ENCODE results near the gene PPFIBP1.
A peak's percentile ranks its signal among the peaks of the same experiment; 100 is the strongest.
"Not testable (repeated sequence)": the region's sequence is repeated elsewhere in the genome, so short reads cannot be mapped to it uniquely, and the experiment has no call there.

The PPFIBP1 gene

DNA sequence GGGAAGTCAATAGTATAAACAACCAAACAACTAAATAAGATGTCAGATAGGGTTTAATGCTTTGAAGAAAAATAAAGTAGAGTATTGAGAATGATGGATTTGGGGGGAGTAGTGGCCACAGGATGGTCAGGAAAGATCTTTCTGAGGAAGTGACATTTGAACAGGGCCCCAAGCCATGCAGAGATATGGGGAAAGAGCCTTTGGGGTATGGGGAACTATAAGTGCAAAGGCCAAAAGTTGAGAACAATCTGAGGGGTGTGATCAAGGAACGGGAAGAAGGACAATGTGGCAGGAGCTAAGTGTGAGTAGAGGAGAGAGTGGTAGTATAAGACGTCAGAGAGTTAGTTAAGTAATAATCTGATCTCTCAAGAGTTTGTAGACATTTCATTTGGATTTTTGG, 188.0 kb downstream of the PPFIBP1 start:
- TF ChIP-seq, protein P1, sequence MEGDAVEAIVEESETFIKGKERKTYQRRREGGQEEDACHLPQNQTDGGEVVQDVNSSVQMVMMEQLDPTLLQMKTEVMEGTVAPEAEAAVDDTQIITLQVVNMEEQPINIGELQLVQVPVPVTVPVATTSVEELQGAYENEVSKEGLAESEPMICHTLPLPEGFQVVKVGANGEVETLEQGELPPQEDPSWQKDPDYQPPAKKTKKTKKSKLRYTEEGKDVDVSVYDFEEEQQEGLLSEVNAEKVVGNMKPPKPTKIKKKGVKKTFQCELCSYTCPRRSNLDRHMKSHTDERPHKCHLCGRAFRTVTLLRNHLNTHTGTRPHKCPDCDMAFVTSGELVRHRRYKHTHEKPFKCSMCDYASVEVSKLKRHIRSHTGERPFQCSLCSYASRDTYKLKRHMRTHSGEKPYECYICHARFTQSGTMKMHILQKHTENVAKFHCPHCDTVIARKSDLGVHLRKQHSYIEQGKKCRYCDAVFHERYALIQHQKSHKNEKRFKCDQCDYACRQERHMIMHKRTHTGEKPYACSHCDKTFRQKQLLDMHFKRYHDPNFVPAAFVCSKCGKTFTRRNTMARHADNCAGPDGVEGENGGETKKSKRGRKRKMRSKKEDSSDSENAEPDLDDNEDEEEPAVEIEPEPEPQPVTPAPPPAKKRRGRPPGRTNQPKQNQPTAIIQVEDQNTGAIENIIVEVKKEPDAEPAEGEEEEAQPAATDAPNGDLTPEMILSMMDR (IDR thresholded peaks at IDR 0.05): no peak
- TF ChIP-seq ZFX (IDR thresholded peaks at IDR 0.05; ENCODE audit: borderline replicate concordance): no peak

DNA sequence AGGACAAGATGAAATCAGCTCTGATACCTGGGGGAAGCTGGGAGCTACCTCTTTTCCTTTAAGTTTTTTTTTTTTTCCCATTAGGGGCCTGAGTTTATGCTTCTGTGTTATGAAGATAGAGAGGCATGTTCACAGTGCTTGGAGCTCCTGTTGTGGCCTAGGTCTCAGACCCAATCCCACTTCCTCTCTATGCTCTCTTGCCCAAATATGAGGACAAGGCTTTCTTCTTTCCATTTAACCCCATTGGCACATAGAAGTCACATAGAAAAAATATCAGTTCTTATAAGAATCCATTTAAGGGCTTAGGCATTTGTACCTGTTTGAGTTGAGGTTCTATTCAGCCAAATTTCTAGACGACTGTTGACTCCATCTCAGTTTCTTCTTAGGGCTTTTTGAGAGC, 199.2 kb downstream of the PPFIBP1 start:
- no peak overlapping the region for H3K27ac ChIP-seq
- TF ChIP-seq, protein P1 (IDR thresholded peaks at IDR 0.05): no peak
- no peak for TF ChIP-seq ZFX (IDR thresholded peaks at IDR 0.05; ENCODE audit: borderline replicate concordance)

More for the DNA sequence above, 188.0 kb downstream of the PPFIBP1 start:
- no peak overlapping the region for H3K27ac ChIP-seq

DNA sequence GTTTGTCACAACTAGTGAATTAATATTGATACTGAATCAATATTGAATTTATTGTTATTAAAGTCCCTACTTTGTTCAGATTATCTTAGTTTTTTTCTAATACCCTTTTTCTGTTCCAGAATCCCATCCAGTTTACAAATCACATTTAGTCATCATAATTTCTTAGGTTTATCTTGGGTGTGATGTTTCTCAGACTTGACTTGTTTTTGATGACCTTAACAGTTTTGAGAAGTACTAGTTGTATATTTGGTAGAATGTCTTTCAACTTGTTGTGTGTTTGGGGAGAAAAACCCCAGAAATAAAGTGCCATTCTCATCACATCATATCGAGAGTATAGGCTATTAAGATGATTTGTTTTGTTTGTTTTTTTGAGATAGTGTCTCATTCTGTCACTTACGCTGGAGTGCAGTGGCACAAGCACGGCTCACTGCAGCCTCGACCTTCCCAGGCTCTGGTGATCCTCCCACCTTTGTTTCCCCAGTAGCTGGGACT, 206.1 kb downstream of the PPFIBP1 start:
- TF ChIP-seq, protein P1 (IDR thresholded peaks at IDR 0.05): no peak
- no peak for TF ChIP-seq ZFX (IDR thresholded peaks at IDR 0.05; ENCODE audit: borderline replicate concordance)

DNA sequence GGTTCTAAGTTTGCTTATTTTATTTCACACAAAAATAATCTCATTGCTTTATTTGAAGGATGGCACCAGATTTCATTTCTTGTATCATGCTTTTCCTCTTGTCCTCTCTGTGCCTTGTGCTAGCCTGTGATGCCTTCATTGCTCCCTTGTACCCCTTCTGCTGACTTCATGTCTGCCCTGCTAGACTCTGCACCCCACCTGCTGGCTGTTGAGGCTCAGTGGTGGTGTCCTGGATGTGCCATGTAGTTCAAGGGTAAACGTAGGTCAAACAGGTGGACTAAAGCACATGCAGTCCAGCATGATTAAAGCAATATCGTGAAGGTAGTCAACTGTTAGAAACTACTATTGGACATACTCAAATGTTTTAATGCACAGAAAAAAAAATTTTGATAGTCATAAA, 208.3 kb downstream of the PPFIBP1 start:
- TF ChIP-seq ZFX (IDR thresholded peaks at IDR 0.05; ENCODE audit: borderline replicate concordance): no peak
- TF ChIP-seq, protein P1 (IDR thresholded peaks at IDR 0.05): peak; percentile 1; the same call in 1 of the 2 replicates
- no peak overlapping the region for H3K27ac ChIP-seq

More for the DNA sequence above, 206.1 kb downstream of the PPFIBP1 start:
- no peak overlapping the region for H3K27ac ChIP-seq

DNA sequence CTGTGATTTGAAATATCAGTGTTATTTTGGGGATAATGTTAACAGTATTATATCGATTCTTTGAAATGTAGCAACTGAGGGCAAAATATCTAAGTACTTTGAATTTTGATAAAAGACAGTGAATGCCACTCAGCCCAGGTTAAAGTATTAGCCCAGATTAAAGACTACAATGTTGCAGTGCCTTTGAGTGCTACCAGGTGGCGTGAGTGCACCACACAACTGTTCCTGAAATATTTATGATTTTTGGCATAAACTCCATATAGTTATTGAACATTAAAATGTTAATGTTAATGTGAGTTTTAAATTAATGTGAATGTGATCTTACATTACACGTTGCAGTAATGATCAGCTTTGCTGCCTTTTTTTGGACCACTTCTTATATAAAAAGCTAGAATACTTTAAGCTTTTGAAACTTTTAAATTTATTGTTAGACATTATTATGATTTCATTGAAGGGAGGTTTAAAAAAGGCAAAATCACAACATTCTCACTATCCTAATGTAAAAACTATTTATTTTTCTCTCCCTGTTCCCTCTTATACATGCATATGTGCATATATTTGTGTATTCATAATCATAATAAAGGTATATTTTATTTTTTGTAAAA, 209.1 kb downstream of the PPFIBP1 start:
- H3K27ac ChIP-seq: no peak overlapping the region
- no peak for TF ChIP-seq ZFX (IDR thresholded peaks at IDR 0.05; ENCODE audit: borderline replicate concordance)
- TF ChIP-seq, protein P1 (IDR thresholded peaks at IDR 0.05): peak; percentile 93

DNA sequence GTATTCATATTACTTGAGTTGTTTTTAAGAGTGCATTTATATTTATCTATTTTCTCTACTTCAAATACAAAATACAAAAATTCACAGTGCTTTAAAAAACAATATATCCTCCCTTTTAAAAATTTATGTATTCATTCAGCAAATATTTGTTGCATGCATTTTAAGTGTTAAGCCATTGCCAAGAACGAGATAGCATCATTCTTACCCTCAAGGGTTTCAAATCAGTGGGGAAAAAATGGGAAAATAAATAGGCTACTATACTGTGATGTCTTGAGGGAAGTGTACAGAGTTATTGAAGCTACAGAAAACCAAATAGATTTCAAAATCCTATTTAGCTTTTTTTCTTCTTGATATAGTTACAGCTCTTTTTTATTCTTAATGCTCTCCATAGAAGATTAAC, 209.8 kb downstream of the PPFIBP1 start:
- no peak overlapping the region for H3K27ac ChIP-seq
- TF ChIP-seq ZFX (IDR thresholded peaks at IDR 0.05; ENCODE audit: borderline replicate concordance): no peak
- TF ChIP-seq, protein P1 (IDR thresholded peaks at IDR 0.05): no peak

DNA sequence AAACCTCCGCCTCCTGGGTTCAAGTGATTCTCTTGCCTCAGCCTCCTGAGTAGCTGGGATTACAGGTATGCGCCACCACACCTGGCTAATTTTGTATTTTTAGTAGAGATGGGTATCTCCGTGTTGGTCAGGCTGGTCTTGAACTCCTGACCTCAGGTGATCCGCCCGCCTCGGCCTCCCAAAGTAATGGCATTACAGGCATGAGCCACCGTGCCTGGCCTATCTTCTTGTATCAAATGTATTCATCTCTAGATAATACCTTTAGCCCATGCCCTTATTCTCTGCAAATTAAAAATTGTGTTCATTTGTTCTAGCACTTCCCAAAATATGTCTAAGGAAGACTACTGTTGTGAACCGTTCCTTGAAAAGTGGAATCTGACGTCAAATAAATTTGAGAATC, 210.3 kb downstream of the PPFIBP1 start:
- H3K27ac ChIP-seq: not testable (repeated sequence)

DNA sequence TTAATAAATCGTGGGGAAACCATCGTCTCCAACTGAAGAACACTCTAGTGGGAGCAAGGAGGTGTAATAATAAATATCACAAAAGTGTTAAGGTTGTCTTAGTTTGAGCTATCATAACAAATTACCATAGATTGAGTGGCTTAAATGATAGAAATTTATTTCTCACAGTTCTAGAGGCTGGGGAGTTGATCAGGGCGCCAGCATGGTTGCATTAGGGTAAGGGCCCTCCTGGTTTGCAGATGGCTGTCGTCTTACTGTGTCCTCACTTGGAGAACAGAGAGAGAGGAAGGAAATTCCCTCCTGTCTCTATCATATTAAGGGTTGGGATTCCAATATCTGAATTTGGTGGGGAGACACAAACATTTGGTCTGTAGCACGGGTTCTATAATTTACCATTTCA, 219.6 kb downstream of the PPFIBP1 start:
- no peak overlapping the region for H3K27ac ChIP-seq
- TF ChIP-seq, protein P1 (IDR thresholded peaks at IDR 0.05): no peak
- no peak for TF ChIP-seq ZFX (IDR thresholded peaks at IDR 0.05; ENCODE audit: borderline replicate concordance)

All from 22Rv1 (cell line).